Left colon (tissue), 2 donors: ENCODE results near the gene RNU5B-1. TPM values are rescaled to one million over a fixed set of nuclear protein-coding genes. Genes with fewer than 3 reads are reported as not detected.
"Not testable (repeated sequence)": the region's sequence is repeated elsewhere in the genome, so short reads cannot be mapped to it uniquely, and the experiment has no call there.

Experiments
- ATAC-seq: fragments of 200-7000 bp; cut with Tn5 transposase; one replicate; pipeline ENCODE4 v1.9.1; 2020; ENCODE audit warnings: mild to moderate bottlenecking, moderate library complexity
- DNase-seq, 2 donors: peaks; one replicate each; pipeline ENCODE4 v3.0.0-alpha.2; 2020
- intact Hi-C, 2 donors: fragments of 100-400 bp; cut with DNase I in 1 of 2; cut with micrococcal nuclease in 1 of 2; formaldehyde crosslinking; loops; one replicate each; pipeline versions ENCODE4 v1.11.2 to v1.14.0; 2022; cut with DNase I, micrococcal nuclease
- total RNA-seq, 2 donors: library from RNA; stranded (reverse); fragmentation: NEBNext Ultra II Directional; extraction: Animal tissue kit (Norgen Biotek cat#: 25700); gene quantifications; one replicate each; pipeline ENCODE4 v1.2.1, GENCODE V29; 2021
- donor health status: DM: no; HTN: no; CAD: no.
- donor health status: DM: yes; HTN: yes; CAD: no.

The RNU5B-1 gene
- total RNA-seq, 2 donors from 2014 or later, result not detected

GRCh38 chr15:65337436-65338070 lies 33.1 kb downstream of the RNU5B-1 start:
- intact Hi-C loops, result no loop called here
- ATAC-seq (no peak), DNase-seq (no peak)

DNA sequence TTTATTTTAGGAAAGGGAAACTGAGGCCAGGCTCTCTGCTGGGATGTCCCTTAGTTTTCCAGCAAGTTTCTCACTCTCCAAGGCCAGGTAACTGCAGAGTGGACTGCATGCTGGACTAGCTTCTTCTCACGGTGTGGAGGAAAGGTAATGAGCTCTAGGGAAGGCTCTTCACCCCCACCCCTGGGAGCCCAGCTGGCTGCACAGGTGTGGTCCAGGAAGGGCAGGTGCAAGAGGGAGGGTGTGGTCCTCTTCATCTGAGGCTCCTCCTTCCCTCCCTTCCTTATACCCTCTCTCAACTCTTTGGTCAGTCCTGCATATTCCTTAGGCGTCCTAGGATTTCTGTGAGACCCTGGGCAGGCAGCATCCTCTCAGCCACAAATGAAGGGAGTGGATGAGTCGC lies 33.9 kb downstream of the RNU5B-1 start:
- intact Hi-C loops, result no loop called here
- peak; percentile 91 for ATAC-seq
- DNase-seq, result peak; percentile 74 to 79

DNA sequence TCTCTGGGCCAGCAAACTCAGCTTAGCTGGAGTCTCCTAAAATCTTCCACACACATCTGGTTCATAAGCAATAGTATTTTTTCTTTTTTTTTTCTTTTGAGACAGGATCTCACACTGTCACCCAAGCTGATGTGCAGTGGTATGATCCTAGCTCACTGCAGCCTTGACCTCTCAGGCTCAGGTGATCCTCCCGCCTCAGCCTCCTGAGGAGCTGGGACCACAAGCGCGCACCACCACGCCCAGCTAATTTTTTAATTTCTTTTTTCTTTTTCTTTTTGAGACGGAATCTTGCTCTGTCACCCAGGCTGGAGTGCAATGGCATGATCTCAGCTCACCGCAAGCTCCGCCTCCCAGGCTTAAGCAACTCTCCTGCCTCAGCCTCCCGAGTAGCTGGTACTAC lies 34.3 kb downstream of the RNU5B-1 start:
- intact Hi-C loops, result no loop called here
- DNase-seq (no peak), ATAC-seq (no peak)

GRCh38 chr15:65339416-65339815 lies 34.9 kb downstream of the RNU5B-1 start:
- no peak for ATAC-seq
- no peak for DNase-seq
- intact Hi-C loops, result no loop called here

GRCh38 chr15:65339920-65340319 lies 35.4 kb downstream of the RNU5B-1 start:
- intact Hi-C loops, result no loop called here
- DNase-seq (peak; percentile 64 to 72), ATAC-seq (peak; percentile 77)

DNA sequence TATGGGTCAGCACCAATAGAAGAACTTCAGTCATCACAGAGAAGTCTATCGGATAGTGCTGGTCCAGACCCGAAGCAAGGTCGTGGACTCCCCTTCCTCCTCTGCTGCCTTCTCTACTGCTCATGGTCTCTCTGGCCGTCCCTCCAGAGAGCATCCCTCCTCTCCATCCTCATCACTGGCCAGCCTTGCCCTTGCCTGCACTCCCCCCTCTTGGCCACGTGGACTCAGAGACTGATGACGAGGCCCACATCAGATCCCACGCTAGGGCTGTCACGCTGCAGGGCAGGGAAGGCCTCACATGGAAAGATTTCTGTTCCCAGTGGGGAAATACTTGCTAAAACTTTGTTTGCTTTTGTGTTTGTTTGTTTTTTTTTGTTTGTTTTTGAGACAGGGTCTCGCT lies 38.0 kb downstream of the RNU5B-1 start:
- ATAC-seq, result no peak
- intact Hi-C loops, result no loop called here
- DNase-seq, result no peak

DNA sequence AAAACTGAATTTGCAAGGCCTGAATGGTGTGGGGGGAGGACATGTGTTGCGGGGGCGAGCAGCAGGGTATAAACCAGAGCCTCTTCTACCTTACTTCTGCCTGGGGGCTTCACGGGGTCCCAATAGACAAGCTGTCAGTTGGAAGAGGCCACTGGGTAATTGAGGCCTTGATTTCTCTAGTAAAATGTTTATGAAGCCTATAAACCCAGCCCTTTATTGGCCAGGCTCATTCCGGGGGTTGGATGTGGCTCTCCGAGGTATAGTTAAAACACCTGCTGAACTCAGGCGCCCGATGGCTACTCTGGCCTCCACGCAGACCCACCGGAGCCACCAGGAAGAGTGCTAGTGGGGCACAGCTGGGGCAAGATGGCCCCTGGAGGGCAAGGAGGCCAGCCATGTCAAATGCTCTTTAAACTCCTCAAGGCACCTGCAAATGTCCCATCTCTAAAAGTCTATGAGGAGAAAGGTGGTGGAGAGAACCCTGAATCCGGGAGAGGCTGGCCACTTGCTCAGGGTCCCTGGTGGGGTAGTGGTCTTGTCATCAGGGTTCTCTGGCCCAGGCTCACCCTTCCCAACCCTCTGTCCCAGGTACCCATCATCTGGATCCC lies 39.0 kb downstream of the RNU5B-1 start:
- intact Hi-C loops, result no loop called here
- ATAC-seq, result peak; percentile 68
- peak in 1 of 2 donors; percentile 29 for DNase-seq

- DNase-seq (peak in 1 of 2 donors; percentile 27), ATAC-seq (peak; percentile 64)
- intact Hi-C loops, result no loop called here
Observed at GRCh38 chr15:65344214-65344913, 39.9 kb downstream of the RNU5B-1 start.

DNA sequence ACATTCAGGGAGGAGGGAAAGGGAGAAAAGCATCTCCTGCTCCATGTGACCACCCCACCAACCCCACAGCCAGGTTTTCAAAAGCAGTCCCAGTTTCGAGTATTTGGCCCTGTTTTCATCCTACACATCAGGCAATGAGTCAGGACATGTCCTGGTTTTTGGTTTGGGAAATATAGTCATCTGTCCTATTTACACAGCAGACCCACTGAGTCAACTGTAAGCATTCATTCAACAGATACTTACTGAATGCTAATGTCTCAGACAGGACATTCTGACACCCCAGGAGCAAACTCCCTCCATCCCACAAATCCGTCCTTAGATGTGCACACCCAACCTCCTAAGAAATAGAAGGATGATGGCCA lies 40.4 kb downstream of the RNU5B-1 start:
- no peak for DNase-seq
- ATAC-seq, result no peak
- intact Hi-C loops, result no loop called here

GRCh38 chr15:65346856-65347598 lies 42.5 kb downstream of the RNU5B-1 start:
- DNase-seq (no peak), ATAC-seq (no peak)
- intact Hi-C loops, result no loop called here

DNA sequence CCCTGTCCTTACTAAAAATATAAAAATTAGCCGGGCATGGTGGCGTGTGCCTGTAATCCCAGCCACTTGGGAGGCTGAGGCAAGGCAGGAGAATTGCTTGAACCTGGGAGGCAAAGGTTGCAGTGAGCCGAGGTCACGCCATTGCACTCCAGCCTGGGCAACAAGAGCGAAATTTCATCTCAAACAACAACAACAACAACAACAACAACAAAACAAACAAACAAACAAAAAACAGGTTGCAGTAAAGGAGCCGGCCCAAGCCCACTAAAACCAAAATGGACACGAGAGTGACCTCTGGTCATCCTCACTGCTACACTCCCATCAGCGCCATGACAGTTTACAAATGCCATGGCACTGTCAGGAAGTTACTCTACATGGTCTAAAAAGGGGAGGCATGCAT lies 43.3 kb downstream of the RNU5B-1 start:
- ATAC-seq, intact Hi-C loops, DNase-seq: not testable (repeated sequence)

GRCh38 chr15:65349338-65349737 lies 44.9 kb downstream of the RNU5B-1 start:
- intact Hi-C loops, result no loop called here
- ATAC-seq (no peak), DNase-seq (no peak)

DNA sequence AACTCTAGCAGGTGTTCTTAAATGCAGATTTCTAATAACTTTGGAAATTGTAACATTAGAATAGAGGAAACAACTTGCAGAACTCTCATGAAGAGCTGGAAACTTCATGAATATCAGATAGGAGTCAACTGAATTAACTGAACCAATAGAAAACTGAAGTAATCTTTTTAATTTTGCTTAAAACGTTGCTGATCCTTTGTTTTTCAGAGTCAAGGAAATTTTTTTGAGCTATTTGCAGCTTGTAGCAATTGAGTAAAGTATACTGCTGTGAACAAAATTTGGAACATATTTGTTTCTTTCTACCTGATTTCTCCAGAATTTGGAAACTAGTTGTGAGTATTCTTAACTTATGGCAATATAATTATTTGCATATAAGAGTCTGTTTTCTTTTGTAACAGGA lies 47.5 kb downstream of the RNU5B-1 start:
- intact Hi-C loops, DNase-seq, ATAC-seq: not testable (repeated sequence)

Other genes with a start within 250 kb of the RNU5B-1 start
- 1 to 10 TPM; 2.0 to 9.2 TPM for gene RASL12, start 236.7 kb upstream of the RNU5B-1 start, total RNA-seq
- under 1 TPM in 1 of 2 donors, not detected in 1; 0.08 TPM for gene KBTBD13, start 227.9 kb upstream of the RNU5B-1 start, total RNA-seq
- 1 to 10 TPM; 2.3 to 3.2 TPM for gene UBAP1L, start 189.5 kb upstream of the RNU5B-1 start, total RNA-seq
- gene PDCD7, start 170.9 kb upstream of the RNU5B-1 start, total RNA-seq, result 10 to 100 TPM; 14.9 to 16.8 TPM
- gene CLPX, start 119.3 kb upstream of the RNU5B-1 start, total RNA-seq, result 10 to 100 TPM; 49.2 to 51.9 TPM
- 10 to 100 TPM in 1 of 2 donors, 1 to 10 TPM in 1; 3.5 to 13.4 TPM for gene CILP, start 93.2 kb upstream of the RNU5B-1 start, total RNA-seq
- 1 to 10 TPM; 7.6 to 9.0 TPM for gene PARP16, start 17.8 kb upstream of the RNU5B-1 start, total RNA-seq
- gene RNU5A-1, start 8.6 kb upstream of the RNU5B-1 start, total RNA-seq, result not detected
- under 1 TPM in 1 of 2 donors, not detected in 1; 0.25 TPM for gene IGDCC3, start 73.3 kb downstream of the RNU5B-1 start, total RNA-seq
- 1 to 10 TPM in 1 of 2 donors, under 1 TPM in 1; 0.43 to 1.7 TPM for gene IGDCC4, start 118.3 kb downstream of the RNU5B-1 start, total RNA-seq
- gene DPP8, start 213.0 kb downstream of the RNU5B-1 start, total RNA-seq, result 10 to 100 TPM; 36.1 to 36.4 TPM
- gene HACD3, start 225.8 kb downstream of the RNU5B-1 start, total RNA-seq, result 10 to 100 TPM; 29.0 to 29.9 TPM